Mammary epithelial cell (primary cell): ENCODE data around the gene DDN.

ENCODE experiments used
- EZH2 ChIP-seq: IDR thresholded peaks from 2 replicates; pipeline ENCODE4 v1.6.1; 2012; ENCODE audit warnings: low read length, inconsistent platforms, borderline replicate concordance
- TF ChIP-seq, protein P1 (sequence below), 2 donors: IDR thresholded peaks in 1 of 2; conservative IDR thresholded peaks in 1 of 2; 2 replicates each; pipeline ENCODE4 v1.5.1; 2011 to 2012; ENCODE audit warnings: inconsistent platforms in 2 of 2, low read length in 2 of 2, mild to moderate bottlenecking in 2 of 2, control low read depth in 1 of 2, low read depth in 1 of 2; ENCODE audit not compliant: insufficient read depth in 1 of 2; ENCODE audit errors: extremely low read depth in 1 of 2

DNA sequence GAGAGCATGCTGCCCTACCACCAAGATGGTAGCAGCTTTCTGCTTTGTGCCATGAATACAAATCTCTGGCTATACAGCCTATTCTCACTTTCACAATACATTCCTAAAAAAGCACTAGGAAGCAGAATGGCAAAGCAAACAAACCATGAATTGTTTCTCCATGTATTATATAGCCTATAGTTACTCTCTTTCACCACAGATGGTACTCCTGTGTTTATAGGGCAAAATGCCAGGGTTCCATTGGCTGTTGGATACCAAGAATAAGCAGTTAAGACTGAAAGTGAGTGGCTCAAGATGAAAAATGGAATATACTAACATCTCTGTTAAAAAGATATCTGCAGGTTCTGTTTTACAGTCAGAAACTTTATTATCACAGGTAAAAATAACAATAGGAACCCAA is 53.0 kb downstream of the DDN start:
- TF ChIP-seq, protein P1, sequence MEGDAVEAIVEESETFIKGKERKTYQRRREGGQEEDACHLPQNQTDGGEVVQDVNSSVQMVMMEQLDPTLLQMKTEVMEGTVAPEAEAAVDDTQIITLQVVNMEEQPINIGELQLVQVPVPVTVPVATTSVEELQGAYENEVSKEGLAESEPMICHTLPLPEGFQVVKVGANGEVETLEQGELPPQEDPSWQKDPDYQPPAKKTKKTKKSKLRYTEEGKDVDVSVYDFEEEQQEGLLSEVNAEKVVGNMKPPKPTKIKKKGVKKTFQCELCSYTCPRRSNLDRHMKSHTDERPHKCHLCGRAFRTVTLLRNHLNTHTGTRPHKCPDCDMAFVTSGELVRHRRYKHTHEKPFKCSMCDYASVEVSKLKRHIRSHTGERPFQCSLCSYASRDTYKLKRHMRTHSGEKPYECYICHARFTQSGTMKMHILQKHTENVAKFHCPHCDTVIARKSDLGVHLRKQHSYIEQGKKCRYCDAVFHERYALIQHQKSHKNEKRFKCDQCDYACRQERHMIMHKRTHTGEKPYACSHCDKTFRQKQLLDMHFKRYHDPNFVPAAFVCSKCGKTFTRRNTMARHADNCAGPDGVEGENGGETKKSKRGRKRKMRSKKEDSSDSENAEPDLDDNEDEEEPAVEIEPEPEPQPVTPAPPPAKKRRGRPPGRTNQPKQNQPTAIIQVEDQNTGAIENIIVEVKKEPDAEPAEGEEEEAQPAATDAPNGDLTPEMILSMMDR (conservative IDR thresholded peaks at IDR 0.05 in 1 of 2, IDR thresholded peaks at IDR 0.05 in 1 of 2; ENCODE audit: extremely low read depth in 1 of 2, insufficient read depth in 1 of 2, low read depth in 1 of 2, low read length in 2 of 2): no peak
- TF ChIP-seq EZH2: no peak
